GM12891 (cell line): ENCODE measurements around the gene EDN1.

Experiments used
- DNase-seq: peaks from one replicate; pipeline ENCODE4 v3.0.0; 2011; ENCODE audit warnings: low spot score; ENCODE audit not compliant: insufficient read length
- FAIRE-seq: peaks from 2 replicates; lab custom pipeline; 2011; peaks lifted over from hg19 to GRCh38; lab: Jason Lieb, UNC
- PAX5 ChIP-seq: IDR thresholded peaks from 2 replicates; pipeline ENCODE4 v1.6.1; 2011; ENCODE audit warnings: low read length, moderate library complexity, mild to moderate bottlenecking; ENCODE audit not compliant: insufficient read depth, severe bottlenecking
- POLR2A ChIP-seq: IDR thresholded peaks from 2 replicates; pipeline ENCODE4 v1.6.1; 2011; ENCODE audit warnings: low read depth, low read length, control low read depth
- POLR2AphosphoS5 ChIP-seq: IDR thresholded peaks from 2 replicates; pipeline ENCODE4 v1.6.1; 2011; ENCODE audit warnings: low read depth, low read length, control low read depth
- POU2F2 ChIP-seq: IDR thresholded peaks from 2 replicates; pipeline ENCODE4 v1.6.1; 2011; ENCODE audit warnings: low read depth, mild to moderate bottlenecking, control low read depth, low read length, moderate library complexity
- SPI1 ChIP-seq: IDR thresholded peaks from 2 replicates; pipeline ENCODE4 v1.6.1; 2011; ENCODE audit warnings: low read depth, low read length, control low read depth
- TAF1 ChIP-seq: IDR thresholded peaks from 2 replicates; pipeline ENCODE4 v1.6.1; 2011; ENCODE audit warnings: low read depth, low read length, control low read depth

The EDN1 gene

GRCh38 chr6:12258191-12258590 lies 32.0 kb upstream of the EDN1 start:
- no peak for TF ChIP-seq POU2F2
- TF ChIP-seq TAF1 = no peak
- TF ChIP-seq POLR2A = no peak
- DNase-seq = no peak
- no peak for FAIRE-seq

- DNase-seq (no peak), FAIRE-seq (no peak)
- TF ChIP-seq TAF1 = no peak
- no peak for TF ChIP-seq POLR2A
- no peak for TF ChIP-seq POU2F2
- no peak for TF ChIP-seq PAX5
- no peak for TF ChIP-seq POLR2AphosphoS5
- TF ChIP-seq SPI1 = no peak
These were observed 31.5 kb upstream of the EDN1 start for GRCh38 chr6:12258591-12259075.

DNA sequence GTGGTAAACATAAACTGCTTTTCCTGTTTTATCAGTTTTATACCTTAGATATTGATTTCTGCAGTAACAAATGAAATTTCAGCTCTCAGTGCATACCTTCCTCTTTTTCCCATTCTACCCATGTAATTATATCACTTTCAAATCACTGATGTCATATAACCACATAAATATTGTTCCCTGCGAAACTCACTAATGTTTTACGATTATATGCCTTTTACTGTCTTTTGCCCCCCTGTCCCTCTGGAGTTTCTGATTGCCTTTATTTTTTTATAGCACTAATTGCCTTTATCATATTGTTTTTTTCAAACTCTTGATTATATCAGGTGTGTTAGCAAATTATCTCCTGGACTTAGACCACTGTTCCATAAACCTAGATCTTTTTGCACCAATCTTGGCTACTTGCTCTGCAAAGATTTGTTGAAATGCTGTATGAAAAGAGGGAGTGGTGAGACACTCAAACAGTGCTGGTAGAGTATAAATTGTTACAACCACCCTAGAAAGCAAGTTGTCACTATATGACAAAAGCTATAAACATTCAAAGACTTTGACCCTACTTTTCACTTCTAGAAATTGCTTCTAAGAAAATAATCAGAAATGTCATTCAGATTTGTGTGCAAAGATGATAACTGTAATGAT lies 29.6 kb upstream of the EDN1 start:
- TF ChIP-seq POLR2AphosphoS5 (no peak), POLR2A (no peak), PAX5 (no peak)
- DNase-seq (no peak), FAIRE-seq (no peak)

GRCh38 chr6:12261502-12261901 lies 28.7 kb upstream of the EDN1 start:
- TF ChIP-seq POLR2A = no peak
- no peak for TF ChIP-seq TAF1
- TF ChIP-seq SPI1 = no peak
- TF ChIP-seq POU2F2 = no peak
- TF ChIP-seq POLR2AphosphoS5 = no peak
- TF ChIP-seq PAX5 = no peak
- DNase-seq (no peak), FAIRE-seq (no peak)

DNA sequence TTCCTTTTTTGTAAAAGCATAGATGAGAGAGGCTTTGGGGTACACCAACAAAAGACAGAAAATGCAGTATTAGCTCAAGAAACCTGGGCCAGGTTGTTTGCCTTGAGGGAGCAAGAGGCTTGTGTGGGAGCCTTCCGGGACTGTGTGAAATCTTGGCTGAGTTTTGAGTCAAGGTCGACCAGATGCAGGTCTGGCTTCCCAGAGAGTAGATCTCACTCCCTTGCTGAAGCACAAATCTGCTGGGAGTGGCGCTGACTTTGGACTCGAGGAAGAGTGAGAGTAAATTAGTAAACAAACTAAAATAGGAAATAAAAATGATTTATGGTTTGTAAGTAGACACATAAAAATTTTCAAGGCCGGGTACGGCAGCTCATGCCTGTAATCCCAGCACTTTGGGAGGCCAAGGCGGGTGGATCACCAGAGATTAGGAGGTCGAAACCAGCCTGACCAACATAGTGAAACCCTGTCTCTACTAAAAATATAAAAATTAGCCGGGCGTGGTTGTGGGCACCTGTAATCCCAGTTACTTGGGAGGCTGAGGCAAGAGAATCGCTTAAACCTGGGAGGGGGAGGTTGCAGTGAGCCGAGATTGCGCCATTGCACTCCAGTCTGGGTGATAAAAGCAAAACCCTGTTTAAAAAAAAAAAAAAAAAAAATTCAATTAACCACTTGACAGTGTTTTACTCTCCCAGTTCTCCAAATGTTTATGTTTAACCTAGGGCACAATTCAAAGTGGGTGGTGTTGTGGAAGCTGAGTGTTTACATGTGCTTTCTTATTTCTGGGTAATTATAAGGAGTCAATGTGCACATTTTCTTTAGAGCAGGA lies 27.7 kb upstream of the EDN1 start:
- TF ChIP-seq POLR2A = no peak
- TF ChIP-seq POLR2AphosphoS5 = no peak
- no peak for TF ChIP-seq POU2F2
- TF ChIP-seq PAX5 = no peak
- TF ChIP-seq SPI1 = no peak
- no peak for TF ChIP-seq TAF1
- DNase-seq (no peak), FAIRE-seq (no peak)

DNA sequence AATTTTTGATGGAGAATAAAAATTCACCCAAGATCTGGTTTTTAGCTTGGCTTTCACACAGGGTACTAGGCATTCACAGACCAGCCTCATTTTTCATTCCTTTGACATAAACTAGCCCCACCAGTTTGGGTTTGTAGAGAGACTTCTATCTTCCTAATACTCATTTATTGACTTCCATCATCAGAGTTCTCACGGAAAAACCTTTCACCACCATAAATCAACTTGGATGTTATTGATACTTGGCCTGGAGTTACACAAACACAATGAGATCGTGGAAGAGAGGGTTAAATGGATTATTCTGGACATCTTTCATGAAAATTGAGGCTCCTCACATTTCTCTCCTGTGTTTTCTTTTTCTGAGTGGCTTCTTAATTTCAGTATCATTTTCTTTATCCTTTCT lies 26.8 kb upstream of the EDN1 start:
- TF ChIP-seq POLR2A = no peak
- TF ChIP-seq PAX5 = no peak
- TF ChIP-seq POU2F2 = no peak
- no peak for DNase-seq
- FAIRE-seq = no peak

GRCh38 chr6:12264671-12265070 lies 25.5 kb upstream of the EDN1 start:
- FAIRE-seq = no peak

GRCh38 chr6:12265296-12265695 lies 24.9 kb upstream of the EDN1 start:
- no peak for DNase-seq
- no peak for TF ChIP-seq POLR2A
- TF ChIP-seq SPI1 = no peak
- TF ChIP-seq POLR2AphosphoS5 = no peak
- TF ChIP-seq TAF1 = no peak
- no peak for TF ChIP-seq POU2F2
- TF ChIP-seq PAX5 = no peak
- no peak for FAIRE-seq

More at GRCh38 chr6:12264671-12265070, 25.5 kb upstream of the EDN1 start:
- TF ChIP-seq POLR2A (no peak), POLR2AphosphoS5 (no peak), POU2F2 (no peak), TAF1 (no peak), PAX5 (no peak), SPI1 (no peak)
- no peak for DNase-seq

DNA sequence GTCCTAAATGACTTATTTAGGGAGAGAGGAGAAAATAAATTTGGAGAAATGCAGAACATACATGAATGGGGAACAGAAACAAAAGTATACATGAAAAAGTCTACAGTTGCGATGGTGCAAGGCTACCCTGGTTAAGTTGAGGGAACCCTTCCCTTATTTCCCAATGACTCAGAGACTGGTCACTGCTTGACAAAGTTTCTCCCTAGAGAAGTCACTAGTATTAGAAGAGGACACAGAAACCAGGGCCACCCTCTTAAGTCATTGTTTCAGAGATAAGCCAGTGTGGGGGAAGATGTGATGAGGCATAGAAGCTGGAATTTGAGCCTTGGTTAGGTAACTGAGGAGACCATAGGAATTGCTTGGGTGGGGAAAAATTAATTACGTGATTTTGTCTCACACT lies 24.4 kb upstream of the EDN1 start:
- DNase-seq (no peak), FAIRE-seq (no peak)
- TF ChIP-seq SPI1 (no peak), TAF1 (no peak), POLR2AphosphoS5 (no peak), POLR2A (no peak), POU2F2 (no peak), PAX5 (no peak)

DNA sequence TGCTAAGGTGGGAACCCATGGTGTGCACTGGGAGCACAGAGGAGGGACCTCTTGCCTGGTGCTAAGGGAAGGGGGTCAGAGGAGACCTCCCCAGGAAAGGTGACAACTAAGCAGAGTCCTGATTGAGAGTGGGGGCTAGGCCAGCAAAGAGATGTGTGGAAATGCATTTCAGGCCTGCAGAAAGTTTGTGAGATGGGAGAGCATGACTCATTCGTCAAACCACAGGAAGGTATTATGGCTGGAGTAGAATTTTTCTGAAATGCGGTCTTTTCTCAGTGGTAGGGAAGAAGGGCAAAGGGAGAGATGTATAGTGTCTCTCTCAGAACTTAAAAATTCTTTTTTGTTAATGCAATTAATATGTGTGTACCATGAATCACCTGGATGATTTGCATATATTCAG lies 23.6 kb upstream of the EDN1 start:
- FAIRE-seq = no peak
- TF ChIP-seq SPI1 (no peak), POLR2A (no peak), PAX5 (no peak), POU2F2 (no peak), TAF1 (no peak), POLR2AphosphoS5 (no peak)
- DNase-seq = no peak
